Fibroblast of the aortic adventitia (primary cell): ENCODE results near the gene IRAK1. TPM values are rescaled to one million over a fixed set of nuclear protein-coding genes. Genes with fewer than 3 reads are reported as not detected.

Experiments used
- DNase-seq: peaks from one replicate; pipeline ENCODE4 v3.0.0-alpha.2; 2010; ENCODE audit warnings: low read depth
- H3K4me3 ChIP-seq: 2 replicates; pipeline ENCODE4 v1.5.1; 2011; ENCODE audit warnings: low read depth, mild to moderate bottlenecking, control low read depth, low read length, moderate library complexity
- small RNA-seq: library from RNA; depleted of rRNA; stranded (forward); fragments of <200 nt; gene quantifications from one replicate; pipeline ENCODE3, GENCODE V24; 2012
- total RNA-seq: library from RNA; depleted of rRNA; stranded (reverse); fragments of >200 nt; gene quantifications from 2 replicates; pipeline ENCODE4 v1.2.3, GENCODE V29; 2012; ENCODE audit warnings: low replicate concordance
- TF ChIP-seq, protein P1 (sequence below): IDR thresholded peaks from 2 replicates; pipeline ENCODE4 v1.5.1; 2011; ENCODE audit warnings: mild to moderate bottlenecking, low read length, control low read depth, inconsistent platforms; ENCODE audit not compliant: insufficient read depth

IRAK1 gene
- total RNA-seq, 1 donor = 80.5 TPM

DNA sequence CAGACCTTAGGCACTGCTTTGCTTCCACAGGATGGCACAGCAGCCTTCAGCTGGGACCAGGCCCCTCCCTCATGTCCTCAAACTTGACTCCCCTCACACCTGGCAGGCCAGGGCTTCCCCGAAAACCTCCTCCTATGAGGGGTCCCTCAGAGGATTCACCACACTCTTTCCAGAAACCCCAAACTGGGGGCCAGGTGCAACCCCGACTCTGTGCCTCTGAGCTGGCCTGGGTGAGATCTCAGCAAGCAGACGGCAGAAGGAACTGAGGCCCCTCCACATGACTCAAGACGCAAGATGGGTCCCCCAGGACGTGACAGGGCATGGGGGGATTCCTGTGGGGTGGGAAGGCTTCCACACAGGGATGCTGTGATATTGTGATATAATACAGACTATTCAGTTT is 54.3 kb downstream of the IRAK1 start:
- TF ChIP-seq, protein P1, sequence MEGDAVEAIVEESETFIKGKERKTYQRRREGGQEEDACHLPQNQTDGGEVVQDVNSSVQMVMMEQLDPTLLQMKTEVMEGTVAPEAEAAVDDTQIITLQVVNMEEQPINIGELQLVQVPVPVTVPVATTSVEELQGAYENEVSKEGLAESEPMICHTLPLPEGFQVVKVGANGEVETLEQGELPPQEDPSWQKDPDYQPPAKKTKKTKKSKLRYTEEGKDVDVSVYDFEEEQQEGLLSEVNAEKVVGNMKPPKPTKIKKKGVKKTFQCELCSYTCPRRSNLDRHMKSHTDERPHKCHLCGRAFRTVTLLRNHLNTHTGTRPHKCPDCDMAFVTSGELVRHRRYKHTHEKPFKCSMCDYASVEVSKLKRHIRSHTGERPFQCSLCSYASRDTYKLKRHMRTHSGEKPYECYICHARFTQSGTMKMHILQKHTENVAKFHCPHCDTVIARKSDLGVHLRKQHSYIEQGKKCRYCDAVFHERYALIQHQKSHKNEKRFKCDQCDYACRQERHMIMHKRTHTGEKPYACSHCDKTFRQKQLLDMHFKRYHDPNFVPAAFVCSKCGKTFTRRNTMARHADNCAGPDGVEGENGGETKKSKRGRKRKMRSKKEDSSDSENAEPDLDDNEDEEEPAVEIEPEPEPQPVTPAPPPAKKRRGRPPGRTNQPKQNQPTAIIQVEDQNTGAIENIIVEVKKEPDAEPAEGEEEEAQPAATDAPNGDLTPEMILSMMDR = no peak
- no peak for DNase-seq
- H3K4me3 ChIP-seq = no peak overlapping the region

- H3K4me3 ChIP-seq = no peak overlapping the region
- TF ChIP-seq, protein P1 = no peak
- no peak for DNase-seq
These were observed 55.6 kb downstream of the IRAK1 start for GRCh38 chrX:153964105-153964504.

- DNase-seq = no peak
- TF ChIP-seq, protein P1 = no peak
- H3K4me3 ChIP-seq = no peak overlapping the region
These were observed 56.2 kb downstream of the IRAK1 start for GRCh38 chrX:153963546-153963945.

GRCh38 chrX:153961292-153961691 is 58.4 kb downstream of the IRAK1 start:
- no peak overlapping the region for H3K4me3 ChIP-seq
- no peak for DNase-seq
- TF ChIP-seq, protein P1 = no peak

DNA sequence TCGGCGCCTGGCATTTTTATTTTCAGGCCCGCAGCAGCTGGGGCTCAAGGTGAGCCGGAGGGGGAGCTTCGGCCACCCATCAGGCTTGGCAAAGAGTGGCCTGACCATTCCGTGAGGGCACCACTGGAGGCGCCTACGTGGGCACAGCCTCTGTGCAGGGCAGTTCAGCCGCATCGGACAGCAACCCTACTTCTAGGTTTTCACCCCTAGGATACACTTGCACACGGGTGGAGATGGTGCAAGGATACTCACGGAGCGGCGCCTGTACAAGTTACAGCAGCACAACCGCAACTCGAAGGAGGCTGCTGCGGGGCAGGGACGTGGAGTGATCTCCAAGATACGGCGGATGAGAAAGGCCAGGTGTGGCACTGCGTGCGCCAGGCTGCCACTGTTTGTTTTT is 58.9 kb downstream of the IRAK1 start:
- TF ChIP-seq, protein P1 = no peak
- H3K4me3 ChIP-seq = no peak overlapping the region
- DNase-seq = no peak

Small RNA genes within 50 kb of the gene (small RNA-seq; reads per million reads assigned to genes)
- gene MIR3202-1 = not detected

Other genes with a start within 250 kb of the IRAK1 start
- gene SRPK3, start 238.9 kb downstream of the IRAK1 start, total RNA-seq = 0.54 TPM in 1 of 2 replicates, not detected in the other
- gene IDH3G, start 225.5 kb downstream of the IRAK1 start, total RNA-seq = 7.2 and 46.0 TPM in 2 replicates
- 34.2 and 186 TPM in 2 replicates for gene SSR4, start 225.2 kb downstream of the IRAK1 start, total RNA-seq
- gene PDZD4, start 189.4 kb downstream of the IRAK1 start, total RNA-seq = 0.09 and 1.1 TPM in 2 replicates
- 0.36 and 1.6 TPM in 2 replicates for gene L1CAM, start 133.7 kb downstream of the IRAK1 start, total RNA-seq
- gene AVPR2, start 115.2 kb downstream of the IRAK1 start, total RNA-seq = not detected in 2 replicates
- 0.27 and 6.0 TPM in 2 replicates for gene ARHGAP4, start 93.6 kb downstream of the IRAK1 start, total RNA-seq
- gene NAA10, start 84.9 kb downstream of the IRAK1 start, total RNA-seq = 25.8 and 84.7 TPM in 2 replicates
- 0.45 and 5.6 TPM in 2 replicates for gene RENBP, start 75.3 kb downstream of the IRAK1 start, total RNA-seq
- 16.4 and 34.5 TPM in 2 replicates for gene HCFC1, start 48.1 kb downstream of the IRAK1 start, total RNA-seq
- gene TMEM187, start 47.1 kb downstream of the IRAK1 start, total RNA-seq = 5.3 and 7.5 TPM in 2 replicates
- 21.6 and 27.4 TPM in 2 replicates for gene MECP2, start 77.8 kb upstream of the IRAK1 start, total RNA-seq
- gene OPN1LW, start 124.3 kb upstream of the IRAK1 start, total RNA-seq = not detected in 2 replicates
- gene OPN1MW, start 162.7 kb upstream of the IRAK1 start, total RNA-seq = not detected in 2 replicates
- not detected in 2 replicates for gene OPN1MW2, start 199.9 kb upstream of the IRAK1 start, total RNA-seq
- gene OPN1MW3, start 237.7 kb upstream of the IRAK1 start, total RNA-seq = not detected in 2 replicates